SK-N-MC (cell line): Measurements from ENCODE around the gene AKT2.

ENCODE experiments used
- EZH2 ChIP-seq: fragments of 200-600 bp; sonication (generic); IDR thresholded peaks from one replicate; pipeline ENCODE4 v1.6.1; 2017; ENCODE audit warnings: antibody characterized with exemption
- POLR2AphosphoS5 ChIP-seq: IDR thresholded peaks from 2 replicates; pipeline ENCODE4 v1.6.1; 2012; ENCODE audit warnings: mild to moderate bottlenecking, low read depth, low read length, borderline replicate concordance

DNA sequence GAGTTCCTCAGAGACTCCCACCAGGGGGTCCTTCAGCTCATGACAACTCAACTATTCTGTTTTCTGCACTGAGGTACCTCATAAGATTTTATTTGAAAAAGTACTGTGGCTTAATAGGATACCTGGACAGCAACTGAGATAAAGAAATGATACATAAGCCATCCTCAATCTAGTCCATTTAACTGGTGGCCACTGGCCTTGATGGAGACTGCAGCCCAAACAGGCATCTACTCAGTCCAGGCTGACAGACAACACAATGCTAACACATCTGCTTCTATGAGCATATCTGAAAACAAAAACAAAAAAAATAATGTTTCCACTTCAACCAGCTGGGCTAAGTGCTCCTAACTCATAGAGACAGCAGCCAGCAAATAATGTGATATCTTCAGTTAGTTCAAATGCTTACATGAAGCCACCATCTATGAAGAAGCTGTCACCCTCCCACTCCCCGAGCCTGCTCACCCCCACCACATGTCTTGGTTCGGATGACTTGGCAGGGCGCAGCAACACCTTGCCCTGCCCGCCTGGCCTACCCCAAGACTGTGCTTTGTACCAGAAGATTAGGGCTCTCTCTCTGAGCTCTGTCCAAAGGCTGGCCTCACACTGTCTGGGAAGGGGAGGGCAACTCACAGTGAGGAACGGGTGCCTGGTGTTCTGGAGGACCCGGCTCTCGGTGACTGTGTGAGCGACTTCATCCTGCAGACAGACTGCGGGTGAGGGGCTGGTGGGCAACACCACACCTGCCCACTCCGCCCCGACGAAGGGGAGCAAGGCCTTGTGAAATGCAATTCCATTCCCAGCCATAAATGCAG lies 45.5 kb downstream of the AKT2 start:
- TF ChIP-seq EZH2, result no peak
- TF ChIP-seq POLR2AphosphoS5, result no peak
